Activated B cell treated with CpG ODN at 0.5 μM for 24 hours (primary cell): ENCODE measurements around the gene EYS. TPM values are rescaled to one million over a fixed set of nuclear protein-coding genes. Genes with fewer than 3 reads are reported as not detected.

ENCODE experiments used
- ATAC-seq: fragments of 200-7000 bp; cut with Tn5 transposase; one replicate; pipeline ENCODE4 v1.10.0; 2021; ENCODE audit warnings: low read depth, mild to moderate bottlenecking, moderate library complexity
- CTCF ChIA-PET: fragments of 350-600 bp; sonication (Branson Sonifier 250); formaldehyde crosslinking; loops from one replicate; lab custom pipeline; 2021; ENCODE audit warnings: antibody characterized with exemption; lab: Charles Lee
- POLR2A ChIA-PET: fragments of 350-600 bp; sonication (Branson Sonifier 250); formaldehyde crosslinking; loops from one replicate; lab custom pipeline; 2021; ENCODE audit warnings: antibody characterized with exemption; lab: Charles Lee
- DNase-seq: peaks from one replicate; pipeline ENCODE4 v3.0.0; 2022
- H3K27ac Mint-ChIP-seq: one replicate; pipeline ENCODE4 v1.8.0; 2020; ENCODE audit warnings: mixed read lengths
- H3K27me3 Mint-ChIP-seq: one replicate; pipeline ENCODE4 v1.8.0; 2021; ENCODE audit warnings: mixed read lengths
- H3K36me3 Mint-ChIP-seq: one replicate; pipeline ENCODE4 v1.8.0; 2021; ENCODE audit warnings: low read depth, mixed read lengths
- H3K4me1 Mint-ChIP-seq: one replicate; pipeline ENCODE4 v1.8.0; 2021; ENCODE audit warnings: mixed read lengths
- H3K4me3 Mint-ChIP-seq: one replicate; pipeline ENCODE4 v1.8.0; 2020; ENCODE audit warnings: mild to moderate bottlenecking, mixed read lengths
- H3K9me3 Mint-ChIP-seq: one replicate; pipeline ENCODE4 v1.8.0; 2020; ENCODE audit warnings: mixed read lengths
- CTCF ChIP-seq: fragments of 200-600 bp; IDR thresholded peaks from one replicate; pipeline ENCODE4 v1.8.0; 2022; ENCODE audit warnings: antibody characterized with exemption, mild to moderate bottlenecking
- intact Hi-C: fragments of 100-400 bp; cut with micrococcal nuclease; formaldehyde crosslinking; loops from one replicate; pipeline ENCODE4 v1.15.1; 2024
- total RNA-seq: library from RNA; stranded (reverse); gene quantifications from 2 replicates; pipeline ENCODE4 v1.2.3, GENCODE V29; 2022

Gene EYS
- total RNA-seq, 1 donor from 2014 or later: not detected

- no peaks in the 10 kb centered on the region for H3K4me1 Mint-ChIP-seq
- no peak overlapping the region for H3K27ac Mint-ChIP-seq
- CTCF ChIA-PET: interaction anchor here (0.9 kb wide), 1 partner anchor 9 kb away, joined by 3 read pairs; no protein-coding TSS in a partner anchor
- POLR2A ChIA-PET: no interaction called here
- DNase-seq: no peak
- no peaks in the 10 kb centered on the region for H3K9me3 Mint-ChIP-seq
- no peak for ATAC-seq
- TF ChIP-seq CTCF: no peak
- no peak overlapping the region for H3K4me3 Mint-ChIP-seq
- no peaks in the 10 kb centered on the region for H3K27me3 Mint-ChIP-seq
- intact Hi-C loops: no loop called here
- H3K36me3 Mint-ChIP-seq: no peaks in the 10 kb centered on the region
Measured at GRCh38 chr6:64325093-64325492, 1381.9 kb downstream of the EYS start.

GRCh38 chr6:64310214-64310613 lies 1396.8 kb downstream of the EYS start:
- Mint-ChIP-seq H3K4me3 (no peak overlapping the region), H3K9me3 (peaks cover 6% of the 10 kb centered on the region), H3K27me3 (no peaks in the 10 kb centered on the region), H3K27ac (no peak overlapping the region), H3K4me1 (no peaks in the 10 kb centered on the region), H3K36me3 (no peaks in the 10 kb centered on the region)
- intact Hi-C loops: no loop called here
- POLR2A ChIA-PET: no interaction called here
- DNase-seq: no peak
- no peak for TF ChIP-seq CTCF
- no peak for ATAC-seq
- CTCF ChIA-PET: no interaction called here

- ATAC-seq (no peak), DNase-seq (no peak)
- H3K4me1 Mint-ChIP-seq: no peaks in the 10 kb centered on the region
- TF ChIP-seq CTCF: no peak
- CTCF ChIA-PET: no interaction called here
- no peaks in the 10 kb centered on the region for H3K36me3 Mint-ChIP-seq
- intact Hi-C loops: no loop called here
- POLR2A ChIA-PET: no interaction called here
- peaks cover 9% of the 10 kb centered on the region for H3K9me3 Mint-ChIP-seq
- no peak overlapping the region for H3K27ac Mint-ChIP-seq
- no peak overlapping the region for H3K4me3 Mint-ChIP-seq
- H3K27me3 Mint-ChIP-seq: no peaks in the 10 kb centered on the region
Measured at GRCh38 chr6:64301307-64302236, 1405.5 kb downstream of the EYS start.

GRCh38 chr6:64299176-64299575 lies 1407.8 kb downstream of the EYS start:
- intact Hi-C loops: no loop called here
- H3K4me3 Mint-ChIP-seq: no peak overlapping the region
- H3K9me3 Mint-ChIP-seq: peaks cover 9% of the 10 kb centered on the region
- H3K4me1 Mint-ChIP-seq: no peaks in the 10 kb centered on the region
- no peak for TF ChIP-seq CTCF
- ATAC-seq (no peak), DNase-seq (no peak)
- no peak overlapping the region for H3K27ac Mint-ChIP-seq
- ChIA-PET POLR2A (no interaction called here), CTCF (no interaction called here)
- H3K36me3 Mint-ChIP-seq: no peaks in the 10 kb centered on the region
- H3K27me3 Mint-ChIP-seq: no peaks in the 10 kb centered on the region

- Mint-ChIP-seq H3K27me3 (no peaks in the 10 kb centered on the region), H3K36me3 (no peaks in the 10 kb centered on the region), H3K4me3 (no peak overlapping the region), H3K4me1 (no peaks in the 10 kb centered on the region), H3K9me3 (no peaks in the 10 kb centered on the region), H3K27ac (no peak overlapping the region)
- ATAC-seq (no peak), DNase-seq (no peak)
- ChIA-PET CTCF (no interaction called here), POLR2A (no interaction called here)
- intact Hi-C loops: no loop called here
- no peak for TF ChIP-seq CTCF
Measured at GRCh38 chr6:64294034-64294433, 1413.0 kb downstream of the EYS start.
